ENCODE results near the gene PDE8B.

Gene PDE8B

DNA sequence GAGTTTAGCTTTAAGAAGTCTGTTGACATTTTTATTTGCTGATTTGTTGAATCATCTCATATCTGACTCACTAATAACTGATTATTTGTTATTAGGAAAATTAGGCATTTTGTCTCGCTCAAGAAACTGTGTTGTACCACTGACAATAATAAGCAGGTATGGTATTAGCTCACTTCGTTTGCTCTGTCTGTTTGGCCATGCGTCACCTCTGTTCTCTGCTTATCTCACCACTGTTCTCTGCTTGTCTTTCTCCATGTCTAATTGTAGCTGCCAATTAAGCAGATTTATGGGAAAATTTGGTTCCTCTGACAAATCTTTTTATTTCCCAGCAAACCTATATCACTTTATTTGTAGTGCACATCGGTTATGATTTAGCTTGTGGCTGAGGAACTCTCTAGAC, 142.8 kb downstream of the PDE8B start:
- Histone ChIP-seq H3K27ac (ENCODE audit: insufficient read depth in 1 of 2, low read depth in 1 of 2, low read length in 2 of 2, poor library complexity in 1 of 2, severe bottlenecking in 2 of 2) (no peak overlapping the region), H3K4me1 (ENCODE audit: control extremely low read depth in 1 of 4, control insufficient read depth in 4 of 4, insufficient read depth in 4 of 4, low read length in 3 of 4) (peaks cover 0 to 2% (median 0%) of the 10 kb centered on the region in 4 experiments), H3K36me3 (ENCODE audit: control insufficient read depth in 4 of 4, insufficient read depth in 4 of 4, low read length in 3 of 4) (no peaks in the 10 kb centered on the region), H3K4me3 (ENCODE audit: control insufficient read depth in 1 of 7, extremely low read depth in 1 of 7, insufficient read depth in 4 of 7, low read depth in 2 of 7, low read length in 6 of 7) (no peak overlapping the region), H3K9me3 (ENCODE audit: control extremely low read depth in 1 of 5, control insufficient read depth in 4 of 5, insufficient read depth in 2 of 5, low read depth in 1 of 5, low read length in 4 of 5) (no peaks in the 10 kb centered on the region), H3K27me3 (replicated peaks in 2 of 5; ENCODE audit: control insufficient read depth in 4 of 5, insufficient read depth in 5 of 5, low read length in 4 of 5) (no peaks in the 10 kb centered on the region)
- ChIA-PET CTCF (no interaction called here), POLR2A (no interaction called here)
- no peak for DNase-seq
- WGBS (ENCODE audit: insufficient coverage) = 100% methylated on average over 3 of the region's 4 CpGs

DNA sequence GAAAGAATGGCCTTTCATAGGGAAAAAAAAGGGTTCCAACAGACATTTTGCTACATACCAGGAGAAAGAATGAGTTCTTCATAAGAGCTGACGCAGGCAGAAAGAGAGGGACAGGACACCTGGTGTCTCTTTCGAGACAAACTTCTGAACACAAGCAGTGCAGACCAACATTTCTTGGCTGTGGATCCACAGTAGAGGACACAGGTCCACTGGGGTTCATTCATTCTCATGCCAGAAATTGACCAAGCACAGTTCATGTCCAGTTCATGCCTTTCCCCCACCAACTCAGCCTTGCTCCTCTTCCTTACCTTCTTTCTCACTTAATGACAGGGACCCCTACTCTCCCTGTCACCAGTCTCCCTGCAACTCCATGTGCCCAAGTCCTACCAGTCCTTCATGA, 144.0 kb downstream of the PDE8B start:
- 100% methylated on average over 2 of the region's 2 CpGs for WGBS (ENCODE audit: insufficient coverage)
- Histone ChIP-seq H3K36me3 (ENCODE audit: control insufficient read depth in 4 of 4, insufficient read depth in 4 of 4, low read length in 3 of 4) (no peaks in the 10 kb centered on the region), H3K4me3 (ENCODE audit: control insufficient read depth in 1 of 7, extremely low read depth in 1 of 7, insufficient read depth in 4 of 7, low read depth in 2 of 7, low read length in 6 of 7) (no peak overlapping the region), H3K9me3 (ENCODE audit: control extremely low read depth in 1 of 5, control insufficient read depth in 4 of 5, insufficient read depth in 2 of 5, low read depth in 1 of 5, low read length in 4 of 5) (no peaks in the 10 kb centered on the region), H3K27me3 (replicated peaks in 2 of 5; ENCODE audit: control insufficient read depth in 4 of 5, insufficient read depth in 5 of 5, low read length in 4 of 5) (no peaks in the 10 kb centered on the region), H3K27ac (ENCODE audit: insufficient read depth in 1 of 2, low read depth in 1 of 2, low read length in 2 of 2, poor library complexity in 1 of 2, severe bottlenecking in 2 of 2) (no peak overlapping the region), H3K4me1 (ENCODE audit: control extremely low read depth in 1 of 4, control insufficient read depth in 4 of 4, insufficient read depth in 4 of 4, low read length in 3 of 4) (peaks cover 0 to 3% (median under 1%) of the 10 kb centered on the region in 4 experiments)
- DNase-seq = no peak
- ChIA-PET POLR2A (no interaction called here), CTCF (no interaction called here)

DNA sequence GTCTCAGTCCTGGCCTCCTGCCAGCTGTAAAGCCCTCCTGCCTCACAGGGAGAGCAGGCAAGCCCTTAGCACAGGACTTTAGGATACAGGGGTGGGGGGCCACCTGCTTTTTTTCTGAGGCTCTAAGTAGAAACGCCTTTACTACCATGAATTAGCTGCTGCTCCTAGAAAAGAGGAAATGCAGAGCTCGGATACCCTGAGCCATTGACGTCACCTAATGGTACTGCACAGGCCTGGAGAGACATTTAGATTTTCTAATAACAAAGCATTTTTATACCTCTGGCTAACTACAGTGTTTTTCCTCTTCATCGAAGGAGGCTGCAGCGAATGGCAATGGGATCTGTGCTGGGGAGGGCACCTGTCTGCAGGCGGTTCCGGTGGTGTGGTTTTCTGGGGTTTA, 144.6 kb downstream of the PDE8B start:
- no peak for DNase-seq
- no peak overlapping the region for H3K27ac ChIP-seq (ENCODE audit: insufficient read depth in 1 of 2, low read depth in 1 of 2, low read length in 2 of 2, poor library complexity in 1 of 2, severe bottlenecking in 2 of 2)
- H3K4me1 ChIP-seq (ENCODE audit: control extremely low read depth in 1 of 4, control insufficient read depth in 4 of 4, insufficient read depth in 4 of 4, low read length in 3 of 4) = peaks cover 0 to 3% (median under 1%) of the 10 kb centered on the region in 4 experiments
- no peaks in the 10 kb centered on the region for H3K36me3 ChIP-seq (ENCODE audit: control insufficient read depth in 4 of 4, insufficient read depth in 4 of 4, low read length in 3 of 4)
- no peaks in the 10 kb centered on the region for H3K9me3 ChIP-seq (ENCODE audit: control extremely low read depth in 1 of 5, control insufficient read depth in 4 of 5, insufficient read depth in 2 of 5, low read depth in 1 of 5, low read length in 4 of 5)
- 96% methylated on average over 5 of the region's 7 CpGs for WGBS (ENCODE audit: insufficient coverage)
- CTCF ChIA-PET = no interaction called here
- H3K27me3 ChIP-seq (replicated peaks in 2 of 5; ENCODE audit: control insufficient read depth in 4 of 5, insufficient read depth in 5 of 5, low read length in 4 of 5) = no peaks in the 10 kb centered on the region
- POLR2A ChIA-PET = no interaction called here
- no peak overlapping the region for H3K4me3 ChIP-seq (ENCODE audit: control insufficient read depth in 1 of 7, extremely low read depth in 1 of 7, insufficient read depth in 4 of 7, low read depth in 2 of 7, low read length in 6 of 7)

DNA sequence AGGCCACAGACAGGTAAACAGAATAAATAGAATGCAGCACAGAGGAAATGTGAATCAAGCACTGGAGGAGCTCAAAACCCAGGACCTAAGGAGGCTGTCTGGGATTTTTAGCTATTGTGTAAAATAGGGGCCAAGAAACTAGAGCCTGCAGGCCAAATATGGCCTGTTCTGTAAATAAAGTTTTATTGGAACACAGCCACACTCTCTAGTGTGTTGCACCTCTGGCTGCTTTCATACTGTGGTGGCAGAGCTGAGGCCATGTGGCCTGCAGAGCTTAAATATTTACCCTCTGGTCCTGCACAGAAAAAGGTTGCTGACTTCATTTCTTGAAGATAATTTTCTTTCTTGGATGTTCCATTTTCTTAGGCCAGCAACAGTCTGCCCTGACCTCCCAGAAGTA, 145.3 kb downstream of the PDE8B start:
- CTCF ChIA-PET = no interaction called here
- POLR2A ChIA-PET = no interaction called here
- H3K27ac ChIP-seq (ENCODE audit: insufficient read depth in 1 of 2, low read depth in 1 of 2, low read length in 2 of 2, poor library complexity in 1 of 2, severe bottlenecking in 2 of 2) = no peak overlapping the region
- H3K27me3 ChIP-seq (replicated peaks in 2 of 5; ENCODE audit: control insufficient read depth in 4 of 5, insufficient read depth in 5 of 5, low read length in 4 of 5) = no peaks in the 10 kb centered on the region
- peaks cover 0 to 3% (median under 1%) of the 10 kb centered on the region in 4 experiments for H3K4me1 ChIP-seq (ENCODE audit: control extremely low read depth in 1 of 4, control insufficient read depth in 4 of 4, insufficient read depth in 4 of 4, low read length in 3 of 4)
- no peak for DNase-seq
- no peaks in the 10 kb centered on the region for H3K36me3 ChIP-seq (ENCODE audit: control insufficient read depth in 4 of 4, insufficient read depth in 4 of 4, low read length in 3 of 4)
- no peaks in the 10 kb centered on the region for H3K9me3 ChIP-seq (ENCODE audit: control extremely low read depth in 1 of 5, control insufficient read depth in 4 of 5, insufficient read depth in 2 of 5, low read depth in 1 of 5, low read length in 4 of 5)
- no peak overlapping the region for H3K4me3 ChIP-seq (ENCODE audit: control insufficient read depth in 1 of 7, extremely low read depth in 1 of 7, insufficient read depth in 4 of 7, low read depth in 2 of 7, low read length in 6 of 7)

DNA sequence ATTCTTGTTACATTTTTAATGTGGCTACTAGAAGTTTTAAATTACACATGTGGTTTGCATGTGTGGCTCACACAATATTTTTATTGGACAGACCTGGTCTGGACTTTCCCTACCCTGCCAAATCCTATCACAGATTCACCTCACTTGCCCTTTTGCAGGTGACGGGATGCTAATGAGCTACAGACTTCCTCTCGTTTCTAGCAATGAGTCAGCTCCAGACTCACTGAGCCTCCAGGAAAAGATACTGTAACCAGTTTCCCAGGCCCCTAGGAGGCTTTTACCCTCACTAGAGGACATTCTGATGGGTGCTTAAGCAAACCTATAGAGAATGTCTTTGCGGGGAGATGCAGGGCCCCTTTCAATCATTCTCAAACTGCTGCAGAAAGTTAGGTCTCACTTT, 146.3 kb downstream of the PDE8B start:
- CTCF ChIA-PET = no interaction called here

DNA sequence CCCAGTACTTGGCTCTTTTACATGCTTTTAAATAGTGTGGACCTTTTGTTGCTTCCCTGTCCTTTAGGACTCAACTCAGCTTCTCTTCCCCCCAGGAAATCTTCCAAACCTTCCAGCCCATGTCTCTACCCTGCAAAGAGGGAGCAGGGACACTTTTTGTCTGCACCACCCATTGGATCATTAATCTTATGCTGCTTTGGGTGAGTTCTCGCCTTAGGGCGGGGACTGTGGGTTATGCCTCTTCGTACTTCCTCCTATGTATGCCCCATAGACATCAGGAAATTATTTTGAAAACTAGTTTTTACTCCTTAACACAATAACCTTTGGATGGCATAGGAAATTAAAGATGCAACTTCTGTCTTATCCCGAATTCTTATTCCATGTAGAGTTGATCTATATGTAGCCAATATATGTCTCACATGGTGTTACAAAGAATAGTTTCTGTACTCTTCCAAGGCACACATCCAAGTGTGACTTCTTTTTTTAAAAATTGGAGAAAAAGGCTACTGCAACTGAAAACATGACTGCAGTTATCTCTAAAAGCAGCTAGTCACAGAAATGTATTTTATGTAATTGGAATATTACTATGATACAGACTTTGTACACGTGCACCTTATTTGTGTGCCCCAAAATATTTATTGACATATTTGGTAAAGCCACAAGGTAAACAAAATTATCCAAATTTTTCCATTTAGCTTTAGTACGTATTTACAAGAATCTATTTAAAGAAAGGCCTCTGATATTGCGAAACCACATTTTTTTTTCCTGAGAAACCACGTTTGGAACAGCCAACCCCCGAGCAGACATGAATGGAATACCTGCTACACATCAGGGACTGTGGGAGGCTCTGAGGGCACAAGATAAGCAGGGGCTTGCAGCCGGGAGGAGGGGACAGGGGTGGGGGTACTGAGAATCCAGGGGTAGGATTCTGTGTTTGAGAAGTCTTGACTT, 148.1 kb downstream of the PDE8B start:
- POLR2A ChIA-PET = no interaction called here
- WGBS (ENCODE audit: insufficient coverage) = 60% methylated on average over 3 of the region's 10 CpGs

More for the DNA sequence above, 146.3 kb downstream of the PDE8B start:
- no peak overlapping the region for H3K4me3 ChIP-seq (ENCODE audit: control insufficient read depth in 1 of 7, extremely low read depth in 1 of 7, insufficient read depth in 4 of 7, low read depth in 2 of 7, low read length in 6 of 7)
- no peaks in the 10 kb centered on the region for H3K36me3 ChIP-seq (ENCODE audit: control insufficient read depth in 4 of 4, insufficient read depth in 4 of 4, low read length in 3 of 4)
- 71% methylated on average over 3 of the region's 3 CpGs for WGBS (ENCODE audit: insufficient coverage)
- DNase-seq = peak in 2 of 3 donors; percentile 58 to 68
- H3K9me3 ChIP-seq (ENCODE audit: control extremely low read depth in 1 of 5, control insufficient read depth in 4 of 5, insufficient read depth in 2 of 5, low read depth in 1 of 5, low read length in 4 of 5) = no peaks in the 10 kb centered on the region
- H3K27me3 ChIP-seq (replicated peaks in 2 of 5; ENCODE audit: control insufficient read depth in 4 of 5, insufficient read depth in 5 of 5, low read length in 4 of 5) = no peaks in the 10 kb centered on the region
- POLR2A ChIA-PET = interaction anchor here (0.6 kb wide), 1 partner anchor 137 kb away, joined by 3 read pairs; no protein-coding TSS in a partner anchor
- H3K4me1 ChIP-seq (ENCODE audit: control extremely low read depth in 1 of 4, control insufficient read depth in 4 of 4, insufficient read depth in 4 of 4, low read length in 3 of 4) = peaks cover 0 to 3% (median under 1%) of the 10 kb centered on the region in 4 experiments
- no peak overlapping the region for H3K27ac ChIP-seq (ENCODE audit: insufficient read depth in 1 of 2, low read depth in 1 of 2, low read length in 2 of 2, poor library complexity in 1 of 2, severe bottlenecking in 2 of 2)

DNA sequence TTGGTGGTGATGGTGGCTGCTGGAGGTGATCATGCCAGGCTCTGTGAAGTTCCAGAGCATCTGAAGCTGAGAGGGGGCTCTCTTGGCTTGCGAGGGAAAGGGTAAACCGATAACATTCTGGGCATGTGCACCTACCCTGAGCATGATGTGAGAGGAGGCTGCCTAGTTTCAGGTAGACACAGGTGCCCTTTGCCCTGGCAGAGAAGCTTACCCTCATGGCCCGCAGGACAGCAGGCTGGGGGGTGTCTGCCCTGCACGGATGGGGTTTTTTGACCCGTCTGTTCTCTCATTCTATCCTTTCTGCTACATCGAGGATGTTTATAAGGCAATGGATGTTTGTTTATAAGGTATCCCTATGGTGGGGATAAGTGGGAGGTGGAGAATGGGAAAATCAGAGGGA, 148.8 kb downstream of the PDE8B start:
- CTCF ChIA-PET = no interaction called here
- POLR2A ChIA-PET = no interaction called here
- Histone ChIP-seq H3K27ac (ENCODE audit: insufficient read depth in 1 of 2, low read depth in 1 of 2, low read length in 2 of 2, poor library complexity in 1 of 2, severe bottlenecking in 2 of 2) (no peak overlapping the region), H3K27me3 (replicated peaks in 2 of 5; ENCODE audit: control insufficient read depth in 4 of 5, insufficient read depth in 5 of 5, low read length in 4 of 5) (no peaks in the 10 kb centered on the region), H3K9me3 (ENCODE audit: control extremely low read depth in 1 of 5, control insufficient read depth in 4 of 5, insufficient read depth in 2 of 5, low read depth in 1 of 5, low read length in 4 of 5) (no peaks in the 10 kb centered on the region), H3K4me1 (ENCODE audit: control extremely low read depth in 1 of 4, control insufficient read depth in 4 of 4, insufficient read depth in 4 of 4, low read length in 3 of 4) (peaks cover 0 to 3% (median under 1%) of the 10 kb centered on the region in 4 experiments), H3K4me3 (ENCODE audit: control insufficient read depth in 1 of 7, extremely low read depth in 1 of 7, insufficient read depth in 4 of 7, low read depth in 2 of 7, low read length in 6 of 7) (no peak overlapping the region), H3K36me3 (ENCODE audit: control insufficient read depth in 4 of 4, insufficient read depth in 4 of 4, low read length in 3 of 4) (no peaks in the 10 kb centered on the region)
- WGBS (ENCODE audit: insufficient coverage) = 75% methylated on average over 4 of the region's 6 CpGs
- no peak for DNase-seq

More for the DNA sequence above, 148.1 kb downstream of the PDE8B start:
- H3K9me3 ChIP-seq (ENCODE audit: control extremely low read depth in 1 of 5, control insufficient read depth in 4 of 5, insufficient read depth in 2 of 5, low read depth in 1 of 5, low read length in 4 of 5) = no peaks in the 10 kb centered on the region
- peak in 2 of 3 donors; percentile 4 to 17 for DNase-seq
- H3K27ac ChIP-seq (ENCODE audit: insufficient read depth in 1 of 2, low read depth in 1 of 2, low read length in 2 of 2, poor library complexity in 1 of 2, severe bottlenecking in 2 of 2) = no peak overlapping the region
- no peaks in the 10 kb centered on the region for H3K36me3 ChIP-seq (ENCODE audit: control insufficient read depth in 4 of 4, insufficient read depth in 4 of 4, low read length in 3 of 4)
- H3K4me1 ChIP-seq (ENCODE audit: control extremely low read depth in 1 of 4, control insufficient read depth in 4 of 4, insufficient read depth in 4 of 4, low read length in 3 of 4) = peaks cover 0 to 3% (median under 1%) of the 10 kb centered on the region in 4 experiments
- H3K4me3 ChIP-seq (ENCODE audit: control insufficient read depth in 1 of 7, extremely low read depth in 1 of 7, insufficient read depth in 4 of 7, low read depth in 2 of 7, low read length in 6 of 7) = no peak overlapping the region
- H3K27me3 ChIP-seq (replicated peaks in 2 of 5; ENCODE audit: control insufficient read depth in 4 of 5, insufficient read depth in 5 of 5, low read length in 4 of 5) = no peaks in the 10 kb centered on the region
- CTCF ChIA-PET = no interaction called here

Data from common myeloid progenitor, CD34-positive (primary cell).